GM23338 (cell line): Measurements from ENCODE around the gene CSKMT. TPM values are rescaled to one million over a fixed set of nuclear protein-coding genes. Genes with fewer than 3 reads are reported as not detected.

Experiments used
- ATAC-seq: fragments of 200-7000 bp; cut with Tn5 transposase; 3 replicates; pipeline ENCODE4 v1.9.1; 2020
- DNase-seq: peaks from one replicate; pipeline ENCODE4 v3.0.0-alpha.2; 2015; ENCODE audit warnings: low spot score
- H2AFZ ChIP-seq: fragments of 200-600 bp; sonication (generic); 2 replicates; pipeline ENCODE4 v1.8.0; 2016; ENCODE audit warnings: antibody characterized with exemption, mild to moderate bottlenecking, moderate library complexity
- H3F3A ChIP-seq: fragments of 200-600 bp; sonication (generic); replicated peaks from 2 replicates; pipeline ENCODE4 v1.8.0; 2017; ENCODE audit warnings: antibody characterized with exemption, mixed run types, low read depth
- H3K27ac ChIP-seq: fragments of 200-600 bp; sonication (generic); 2 replicates; pipeline ENCODE4 v1.6.1; 2016; ENCODE audit warnings: low read depth
- H3K27me3 ChIP-seq: fragments of 200-600 bp; sonication (generic); 2 replicates; pipeline ENCODE4 v1.8.0; 2016; ENCODE audit warnings: mild to moderate bottlenecking, mixed run types, moderate library complexity; ENCODE audit not compliant: insufficient read depth
- H3K36me3 ChIP-seq: fragments of 200-600 bp; sonication (generic); 2 replicates; pipeline ENCODE4 v1.8.0; 2016; ENCODE audit warnings: mild to moderate bottlenecking; ENCODE audit not compliant: insufficient read depth
- H3K4me1 ChIP-seq: fragments of 200-600 bp; sonication (generic); 2 replicates; pipeline ENCODE4 v1.8.0; 2016; ENCODE audit warnings: mild to moderate bottlenecking, moderate library complexity; ENCODE audit not compliant: insufficient read depth
- H3K4me2 ChIP-seq: fragments of 200-600 bp; sonication (generic); 2 replicates; pipeline ENCODE4 v1.7.1; 2017; ENCODE audit warnings: mixed run types
- H3K4me3 ChIP-seq: fragments of 200-600 bp; sonication (generic); 2 replicates; pipeline ENCODE4 v1.6.1; 2016; ENCODE audit warnings: mixed run types
- H3K79me2 ChIP-seq: fragments of 200-600 bp; sonication (generic); replicated peaks from 2 replicates; pipeline ENCODE4 v1.8.0; 2017; ENCODE audit warnings: mild to moderate bottlenecking; ENCODE audit not compliant: insufficient read depth
- H3K9me2 ChIP-seq: fragments of 200-600 bp; sonication (generic); 2 replicates; pipeline ENCODE4 v1.8.0; 2017; ENCODE audit not compliant: insufficient read depth
- H4K20me1 ChIP-seq: fragments of 200-600 bp; sonication (generic); replicated peaks from 2 replicates; pipeline ENCODE4 v1.8.0; 2017; ENCODE audit warnings: mild to moderate bottlenecking; ENCODE audit not compliant: insufficient read depth
- H3K27ac Mint-ChIP-seq: 2 replicates; pipeline ENCODE4 v1.8.0; 2020; ENCODE audit warnings: inconsistent platforms, mild to moderate bottlenecking, moderate library complexity, mixed read lengths
- H3K27me3 Mint-ChIP-seq: 3 replicates; pipeline ENCODE4 v1.8.0; 2022; ENCODE audit warnings: low read depth, mild to moderate bottlenecking, moderate library complexity, mixed read lengths, inconsistent platforms; ENCODE audit not compliant: insufficient read depth, poor library complexity
- H3K36me3 Mint-ChIP-seq: 3 replicates; pipeline ENCODE4 v1.8.0; 2021; ENCODE audit warnings: low read depth, mild to moderate bottlenecking, inconsistent platforms, moderate library complexity, mixed read lengths
- H3K4me1 Mint-ChIP-seq: 3 replicates; pipeline ENCODE4 v1.8.0; 2020; ENCODE audit warnings: mild to moderate bottlenecking, inconsistent platforms, mixed read lengths
- H3K4me3 Mint-ChIP-seq: 3 replicates; pipeline ENCODE4 v1.8.0; 2021; ENCODE audit warnings: moderate library complexity, mild to moderate bottlenecking, inconsistent platforms, mixed read lengths
- H3K9me3 Mint-ChIP-seq: 3 replicates; pipeline ENCODE4 v1.8.0; 2020; ENCODE audit warnings: moderate library complexity, mild to moderate bottlenecking, inconsistent platforms, mixed read lengths
- CREB1 ChIP-seq: fragments of 250-450 bp; sonication (Bioruptor Pico); IDR thresholded peaks from 2 replicates; pipeline ENCODE4 v1.5.0; 2020; ENCODE audit warnings: low read depth, mild to moderate bottlenecking, moderate library complexity
- ETS1 ChIP-seq: IDR thresholded peaks from 2 replicates; pipeline ENCODE4 v1.6.1; 2016; ENCODE audit warnings: antibody characterized with exemption
- POLR2AphosphoS5 ChIP-seq: IDR thresholded peaks from 2 replicates; pipeline ENCODE4 v1.6.1; 2016; ENCODE audit warnings: antibody characterized with exemption, low read depth
- REST ChIP-seq: IDR thresholded peaks from one replicate; pipeline ENCODE4 v1.6.1; 2018; ENCODE audit warnings: antibody characterized with exemption; ENCODE audit not compliant: unreplicated experiment
- ZNF114 ChIP-seq: fragments of 250-450 bp; sonication (Bioruptor Pico); IDR thresholded peaks from 2 replicates; pipeline ENCODE4 v1.5.0; 2020; ENCODE audit warnings: mild to moderate bottlenecking, moderate library complexity
- ZNF331 ChIP-seq: fragments of 250-450 bp; sonication (Bioruptor Pico); IDR thresholded peaks from 2 replicates; pipeline ENCODE4 v1.5.0; 2020; ENCODE audit warnings: low read depth, mild to moderate bottlenecking, moderate library complexity
- ZNF462 ChIP-seq: fragments of 250-450 bp; sonication (Bioruptor Pico); IDR thresholded peaks from 2 replicates; pipeline ENCODE4 v1.5.0; 2020; ENCODE audit warnings: mild to moderate bottlenecking, moderate library complexity
- polyA plus RNA-seq: library from polyadenylated mRNA; unstranded; fragments of >200 nt; fragmentation: Nextera tagmentation; extraction: Ambion mirVana; gene quantifications from 2 replicates; pipeline ENCODE4 v1.2.1, GENCODE V29; 2016
- total RNA-seq: library from RNA; depleted of rRNA; stranded (reverse); fragments of >200 nt; shearing (Covaris generic); gene quantifications from 2 replicates; pipeline ENCODE4 v1.2.3, GENCODE V29; 2014
- TF ChIP-seq, protein P1 (sequence below), 2 experiments: fragments of 200-600 bp in 1 of 2; sonication (generic) in 1 of 2; conservative IDR thresholded peaks; 2 replicates each; pipeline versions ENCODE4 v1.5.1 to v1.6.1; 2016 to 2017; ENCODE audit warnings: antibody characterized with exemption in 2 of 2, low read depth in 2 of 2, mild to moderate bottlenecking in 2 of 2, moderate library complexity in 1 of 2

The CSKMT gene
- total and polyA plus RNA-seq, 2 experiments from 2014 or later = 8.0 to 25.6 TPM

- Histone ChIP-seq H3K27me3 (no peaks in the 10 kb centered on the region), H3K4me3 (no peak overlapping the region), H2AFZ (no peak overlapping the region), H3K9me2 (no peaks in the 10 kb centered on the region), H3K4me1 (no peaks in the 10 kb centered on the region), H3F3A (peaks cover 2% of the 10 kb centered on the region; the same call in 1 of the 2 replicates), H3K4me2 (no peak overlapping the region), H3K79me2 (no peaks in the 10 kb centered on the region), H4K20me1 (peaks cover 11% of the 10 kb centered on the region; the same call in 1 of the 2 replicates), H3K27ac (no peak overlapping the region), H3K36me3 (peaks cover 64% of the 10 kb centered on the region)
- H3K36me3 Mint-ChIP-seq = peaks cover 90% of the 10 kb centered on the region
- H3K27me3 Mint-ChIP-seq = peaks cover 6% of the 10 kb centered on the region
- no peak for ATAC-seq
- no peaks in the 10 kb centered on the region; the same call in 2 of the 3 replicates for H3K4me1 Mint-ChIP-seq
- TF ChIP-seq CREB1 = no peak
- TF ChIP-seq REST = no peak
- TF ChIP-seq ETS1 = no peak
- TF ChIP-seq, protein P1, sequence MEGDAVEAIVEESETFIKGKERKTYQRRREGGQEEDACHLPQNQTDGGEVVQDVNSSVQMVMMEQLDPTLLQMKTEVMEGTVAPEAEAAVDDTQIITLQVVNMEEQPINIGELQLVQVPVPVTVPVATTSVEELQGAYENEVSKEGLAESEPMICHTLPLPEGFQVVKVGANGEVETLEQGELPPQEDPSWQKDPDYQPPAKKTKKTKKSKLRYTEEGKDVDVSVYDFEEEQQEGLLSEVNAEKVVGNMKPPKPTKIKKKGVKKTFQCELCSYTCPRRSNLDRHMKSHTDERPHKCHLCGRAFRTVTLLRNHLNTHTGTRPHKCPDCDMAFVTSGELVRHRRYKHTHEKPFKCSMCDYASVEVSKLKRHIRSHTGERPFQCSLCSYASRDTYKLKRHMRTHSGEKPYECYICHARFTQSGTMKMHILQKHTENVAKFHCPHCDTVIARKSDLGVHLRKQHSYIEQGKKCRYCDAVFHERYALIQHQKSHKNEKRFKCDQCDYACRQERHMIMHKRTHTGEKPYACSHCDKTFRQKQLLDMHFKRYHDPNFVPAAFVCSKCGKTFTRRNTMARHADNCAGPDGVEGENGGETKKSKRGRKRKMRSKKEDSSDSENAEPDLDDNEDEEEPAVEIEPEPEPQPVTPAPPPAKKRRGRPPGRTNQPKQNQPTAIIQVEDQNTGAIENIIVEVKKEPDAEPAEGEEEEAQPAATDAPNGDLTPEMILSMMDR (conservative IDR thresholded peaks at IDR 0.05; ENCODE audit: low read depth in 2 of 2) = no peak
- TF ChIP-seq ZNF331 (CRISPR knock-in tag) = no peak
- no peak for TF ChIP-seq POLR2AphosphoS5
- TF ChIP-seq ZNF462 = no peak
- TF ChIP-seq ZNF114 (CRISPR knock-in tag) = no peak
- no peak for DNase-seq
- no peak overlapping the region for H3K4me3 Mint-ChIP-seq
- H3K9me3 Mint-ChIP-seq = no peaks in the 10 kb centered on the region
- no peak overlapping the region for H3K27ac Mint-ChIP-seq
These were observed 32.6 kb upstream of the CSKMT start for GRCh38 chr11:62632492-62632891.
